NB4 (cell line): ENCODE measurements around the gene CCDC57.

Experiments used
- MYC ChIP-seq: IDR thresholded peaks from 2 replicates; pipeline ENCODE4 v1.6.1; 2011; ENCODE audit warnings: low read depth, low read length
- POLR2A ChIP-seq: IDR thresholded peaks from 2 replicates; pipeline ENCODE4 v1.6.1; 2011; ENCODE audit warnings: mild to moderate bottlenecking; ENCODE audit not compliant: insufficient read length; ENCODE audit errors: extremely low read depth
- TF ChIP-seq, protein P1 (sequence below): IDR thresholded peaks from one replicate; pipeline ENCODE4 v1.5.1; 2012; ENCODE audit warnings: low read depth, low read length

DNA sequence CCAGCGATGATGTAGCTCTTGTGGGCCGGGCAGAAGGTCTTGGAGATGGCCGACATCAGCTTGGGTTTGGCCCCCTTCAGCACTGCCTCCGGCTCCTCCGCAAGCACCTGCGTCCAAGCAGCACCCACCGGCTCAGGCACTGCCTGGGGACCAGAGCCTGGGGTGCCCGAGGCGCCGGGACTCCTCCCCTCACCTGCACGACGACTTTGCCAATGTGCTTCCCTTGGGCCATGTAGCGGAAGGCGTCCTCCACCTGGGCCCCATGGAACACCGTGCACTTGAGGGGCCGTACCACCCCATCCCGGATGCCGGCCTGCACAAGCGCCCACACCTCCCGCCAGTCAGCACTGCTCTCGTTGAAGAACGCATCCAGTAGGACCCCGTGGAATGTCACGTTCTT is 129.6 kb downstream of the CCDC57 start:
- TF ChIP-seq POLR2A (no peak), MYC (no peak)
- TF ChIP-seq, protein P1, sequence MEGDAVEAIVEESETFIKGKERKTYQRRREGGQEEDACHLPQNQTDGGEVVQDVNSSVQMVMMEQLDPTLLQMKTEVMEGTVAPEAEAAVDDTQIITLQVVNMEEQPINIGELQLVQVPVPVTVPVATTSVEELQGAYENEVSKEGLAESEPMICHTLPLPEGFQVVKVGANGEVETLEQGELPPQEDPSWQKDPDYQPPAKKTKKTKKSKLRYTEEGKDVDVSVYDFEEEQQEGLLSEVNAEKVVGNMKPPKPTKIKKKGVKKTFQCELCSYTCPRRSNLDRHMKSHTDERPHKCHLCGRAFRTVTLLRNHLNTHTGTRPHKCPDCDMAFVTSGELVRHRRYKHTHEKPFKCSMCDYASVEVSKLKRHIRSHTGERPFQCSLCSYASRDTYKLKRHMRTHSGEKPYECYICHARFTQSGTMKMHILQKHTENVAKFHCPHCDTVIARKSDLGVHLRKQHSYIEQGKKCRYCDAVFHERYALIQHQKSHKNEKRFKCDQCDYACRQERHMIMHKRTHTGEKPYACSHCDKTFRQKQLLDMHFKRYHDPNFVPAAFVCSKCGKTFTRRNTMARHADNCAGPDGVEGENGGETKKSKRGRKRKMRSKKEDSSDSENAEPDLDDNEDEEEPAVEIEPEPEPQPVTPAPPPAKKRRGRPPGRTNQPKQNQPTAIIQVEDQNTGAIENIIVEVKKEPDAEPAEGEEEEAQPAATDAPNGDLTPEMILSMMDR: no peak
